LNCaP clone FGC (cell line): ENCODE measurements around the gene OSR1.
"Not testable (repeated sequence)": the region's sequence is repeated elsewhere in the genome, so short reads cannot be mapped to it uniquely, and the experiment has no call there.

Experiments used
- DNase-seq: peaks from one replicate; pipeline ENCODE4 v3.0.0-alpha.2; 2011; ENCODE audit warnings: low read depth
- H3K4me3 ChIP-seq: 2 replicates; pipeline ENCODE4 v1.5.1; 2011; ENCODE audit warnings: mild to moderate bottlenecking, low read depth, low read length, control low read depth
- CTCF ChIP-seq: IDR thresholded peaks from 2 replicates; pipeline ENCODE4 v1.5.1; 2012; ENCODE audit warnings: mild to moderate bottlenecking; ENCODE audit not compliant: control insufficient read depth, insufficient read depth; ENCODE audit errors: extremely low read depth

OSR1 gene

GRCh38 chr2:19358242-19359020 lies at the start of gene OSR1:
TSS of gene OSR1 (minus strand) at chr2:19358623. CDS start at chr2:19353805, 4,818 bp downstream.
- TF ChIP-seq CTCF = no peak
- 0 out of 2 replicates have a peak within 1 kb of the TSS, but pooled peaks have one; percentile 23 for H3K4me3 ChIP-seq
- no peak for DNase-seq

GRCh38 chr2:19403785-19404184 lies 45.4 kb upstream of the OSR1 start:
- TF ChIP-seq CTCF = no peak
- H3K4me3 ChIP-seq = no peak overlapping the region
- no peak for DNase-seq

- no peak overlapping the region for H3K4me3 ChIP-seq
- no peak for TF ChIP-seq CTCF
- no peak for DNase-seq
Measured at GRCh38 chr2:19392191-19392590, 33.8 kb upstream of the OSR1 start.

- not testable (repeated sequence) for DNase-seq, H3K4me3 ChIP-seq
Measured at GRCh38 chr2:19389469-19389868, 31.0 kb upstream of the OSR1 start.

- no peak for TF ChIP-seq CTCF
- no peak for DNase-seq
- H3K4me3 ChIP-seq = no peak overlapping the region
Measured at GRCh38 chr2:19380532-19380931, 22.1 kb upstream of the OSR1 start.

- no peak for TF ChIP-seq CTCF
- no peak overlapping the region for H3K4me3 ChIP-seq
- no peak for DNase-seq
Measured at GRCh38 chr2:19378939-19379338, 20.5 kb upstream of the OSR1 start.

GRCh38 chr2:19377717-19378116 lies 19.3 kb upstream of the OSR1 start:
- no peak for TF ChIP-seq CTCF
- DNase-seq = no peak
- H3K4me3 ChIP-seq = no peak overlapping the region
